HCT116 (cell line): ENCODE data around the gene GRK5. TPM values are rescaled to one million over a fixed set of nuclear protein-coding genes. Genes with fewer than 3 reads are reported as not detected.

ENCODE experiments used
- ATAC-seq: fragments of 200-7000 bp; cut with Tn5 transposase; 2 replicates; pipeline ENCODE4 v1.9.1; 2020; ENCODE audit warnings: mild to moderate bottlenecking, moderate library complexity
- BruUV-seq: library from RNA; stranded (reverse); fragments of 400-500 nt; replicated peaks from 2 replicates; lab custom pipeline; 2021; lab: Mats Ljungman, UMichigan
- CTCF ChIA-PET: fragments of 300-600 bp; sonication (Branson Sonifier 250); formaldehyde crosslinking; loops from one replicate; lab custom pipeline; 2021; ENCODE audit warnings: antibody characterized with exemption; lab: Charles Lee
- POLR2A ChIA-PET: fragments of 300-600, 350-600 bp; sonication (Branson Sonifier 250); formaldehyde crosslinking; loops from one replicate; lab custom pipeline; 2021; ENCODE audit warnings: antibody characterized with exemption; lab: Charles Lee
- RAD21 ChIA-PET, 2 experiments: fragments of 300-600 bp; sonication (Branson Sonifier 250); formaldehyde crosslinking; loops; one replicate each; lab custom pipeline; 2023; ENCODE audit warnings: low total read pairs in 2 of 2; ENCODE audit not compliant: uncharacterized antibody in 2 of 2, unreplicated experiment in 2 of 2, low non-redundant PET in 1 of 2; lab: Charles Lee
- DNase-seq: peaks from one replicate; pipeline ENCODE4 v3.0.0-alpha.2; 2010; ENCODE audit warnings: low read depth, low spot score
- H2AFZ ChIP-seq: fragments of 200-600 bp; shearing (Covaris generic), sonication (generic); 2 replicates; pipeline ENCODE4 v1.6.1; 2017; ENCODE audit warnings: low read depth, mixed run types, mixed read lengths, antibody characterized with exemption, low read length; ENCODE audit not compliant: poor library complexity, severe bottlenecking
- H3K27ac ChIP-seq: 2 replicates; pipeline ENCODE4 v1.5.1; 2012; ENCODE audit warnings: low read depth, low read length
- H3K27me3 ChIP-seq: fragments of 200-600 bp; sonication (generic); 2 replicates; pipeline ENCODE4 v1.6.1; 2016; ENCODE audit warnings: mixed run types, low read length, mixed read lengths; ENCODE audit not compliant: insufficient read depth
- H3K36me3 ChIP-seq, 2 experiments: fragments of 200-500 bp in 1 of 2; fragments of 200-600 bp in 1 of 2; sonication (Bioruptor generic) in 1 of 2; sonication (generic) in 1 of 2; 2 replicates each; pipeline versions ENCODE4 v1.5.1 to v1.6.1; 2014 to 2016; ENCODE audit warnings: low read length in 2 of 2, inconsistent platforms in 1 of 2, mixed read lengths in 1 of 2, mixed run types in 1 of 2; ENCODE audit not compliant: insufficient read depth in 2 of 2, control insufficient read depth in 1 of 2
- H3K4me1 ChIP-seq, 2 experiments: fragments of 200-600 bp in 1 of 2; sonication (generic) in 1 of 2; 2 replicates each; pipeline versions ENCODE4 v1.5.1 to v1.6.1; 2012 to 2017; ENCODE audit warnings: low read length in 2 of 2, inconsistent platforms in 1 of 2, mild to moderate bottlenecking in 1 of 2, mixed read lengths in 1 of 2, mixed run types in 1 of 2, moderate library complexity in 1 of 2; ENCODE audit not compliant: insufficient read depth in 2 of 2, control insufficient read depth in 1 of 2
- H3K4me2 ChIP-seq: fragments of 200-600 bp; sonication (generic); 2 replicates; pipeline ENCODE4 v1.6.1; 2017; ENCODE audit warnings: mixed run types, low read length, mixed read lengths
- H3K4me3 ChIP-seq, 2 experiments: fragments of 200-600 bp in 1 of 2; sonication (generic) in 1 of 2; replicated peaks in 1 of 2; 2 replicates each; pipeline ENCODE4 v1.5.1; 2011 to 2016; ENCODE audit warnings: low read length in 2 of 2, control low read depth in 1 of 2, low read depth in 1 of 2, mild to moderate bottlenecking in 1 of 2, mixed read lengths in 1 of 2, mixed run types in 1 of 2
- H3K79me2 ChIP-seq: fragments of 200-600 bp; sonication (generic); 2 replicates; pipeline ENCODE4 v1.6.1; 2017; ENCODE audit warnings: mild to moderate bottlenecking, mixed run types, low read length, moderate library complexity, mixed read lengths; ENCODE audit not compliant: insufficient read depth
- H3K9ac ChIP-seq: fragments of 200-600 bp; sonication (generic); 2 replicates; pipeline ENCODE4 v1.6.1; 2016; ENCODE audit warnings: low read length, mixed read lengths
- H3K9me2 ChIP-seq: fragments of 200-600 bp; sonication (generic), shearing (Covaris generic); 2 replicates; pipeline ENCODE4 v1.6.1; 2017; ENCODE audit warnings: mixed run types, mild to moderate bottlenecking, moderate library complexity; ENCODE audit not compliant: insufficient read depth
- H3K9me3 ChIP-seq, 2 experiments: fragments of 200-500 bp in 1 of 2; fragments of 200-600 bp in 1 of 2; sonication (Bioruptor generic) in 1 of 2; sonication (generic) in 1 of 2; 2 replicates each; pipeline ENCODE4 v1.6.1; 2014 to 2017; ENCODE audit warnings: low read length in 2 of 2, mixed read lengths in 2 of 2, inconsistent platforms in 1 of 2, low read depth in 1 of 2, mild to moderate bottlenecking in 1 of 2, mixed run types in 1 of 2, moderate library complexity in 1 of 2; ENCODE audit not compliant: control insufficient read depth in 1 of 2, insufficient read depth in 1 of 2
- H4K20me1 ChIP-seq: fragments of 200-600 bp; sonication (generic), shearing (Covaris generic); 2 replicates; pipeline ENCODE4 v1.6.1; 2017; ENCODE audit warnings: mixed run types, mild to moderate bottlenecking, moderate library complexity; ENCODE audit not compliant: insufficient read depth
- CBX3 ChIP-seq: IDR thresholded peaks from 2 replicates; pipeline ENCODE4 v1.6.1; 2012; ENCODE audit warnings: low read depth
- CEBPB ChIP-seq: IDR thresholded peaks from 2 replicates; pipeline ENCODE4 v1.6.1; 2012; ENCODE audit warnings: low read depth
- EGR1 ChIP-seq: IDR thresholded peaks from 2 replicates; pipeline ENCODE4 v1.6.1; 2012; ENCODE audit warnings: low read depth
- EZH2 ChIP-seq: fragments of 200-600 bp; sonication (generic); IDR thresholded peaks from 2 replicates; pipeline ENCODE4 v1.6.1; 2017; ENCODE audit warnings: antibody characterized with exemption, mixed run types
- FOSL1 ChIP-seq: IDR thresholded peaks from 2 replicates; pipeline ENCODE4 v1.6.1; 2012; ENCODE audit warnings: low read depth
- JUND ChIP-seq: IDR thresholded peaks from 2 replicates; pipeline ENCODE4 v1.6.1; 2012
- RAD21 ChIP-seq: IDR thresholded peaks from 2 replicates; pipeline ENCODE4 v1.6.1; 2012; ENCODE audit warnings: low read depth, mild to moderate bottlenecking
- SIN3A ChIP-seq: IDR thresholded peaks from 2 replicates; pipeline ENCODE4 v1.6.1; 2012; ENCODE audit warnings: low read depth
- SRF ChIP-seq: IDR thresholded peaks from 2 replicates; pipeline ENCODE4 v1.6.1; 2012; ENCODE audit warnings: low read depth
- TCF7L2 ChIP-seq: IDR thresholded peaks from 2 replicates; pipeline ENCODE4 v1.7.0; 2011; ENCODE audit warnings: borderline replicate concordance, inconsistent platforms; ENCODE audit not compliant: insufficient read depth, insufficient read length; ENCODE audit errors: extremely low read depth
- YY1 ChIP-seq: IDR thresholded peaks from 2 replicates; pipeline ENCODE4 v1.6.1; 2011; ENCODE audit warnings: low read length, low read depth, moderate library complexity, mild to moderate bottlenecking; ENCODE audit not compliant: insufficient replicate concordance; ENCODE audit errors: extremely low read depth
- ZBTB33 ChIP-seq: IDR thresholded peaks from 2 replicates; pipeline ENCODE4 v1.6.1; 2011; ENCODE audit warnings: mild to moderate bottlenecking, low read length, moderate library complexity; ENCODE audit not compliant: insufficient replicate concordance; ENCODE audit errors: extremely low read depth
- ZFX ChIP-seq: fragments of 450-650 bp; IDR thresholded peaks from 2 replicates; pipeline ENCODE4 v1.6.1; 2017
- intact Hi-C: fragments of 100-400 bp; cut with micrococcal nuclease; formaldehyde crosslinking; loops from 2 replicates; pipeline ENCODE4 v1.10.0; 2022
- total RNA-seq: library from RNA; stranded (reverse); gene quantifications from one replicate; pipeline ENCODE4 v1.2.1, GENCODE V29; 2021; ENCODE audit not compliant: unreplicated experiment
- TF ChIP-seq, protein P1 (sequence below): IDR thresholded peaks from 2 replicates; pipeline ENCODE4 v1.6.1; 2012
- TF ChIP-seq, protein P2 (sequence below), 3 experiments: fragments of 200-600 bp in 1 of 3; sonication (generic) in 1 of 3; IDR thresholded peaks in 2 of 3; conservative IDR thresholded peaks in 1 of 3; 2 replicates each; pipeline ENCODE4 v1.5.1; 2012 to 2017; ENCODE audit warnings: low read depth in 2 of 3, low read length in 2 of 3, antibody characterized with exemption in 1 of 3, borderline replicate concordance in 1 of 3, control low read depth in 1 of 3, mild to moderate bottlenecking in 1 of 3, mixed read lengths in 1 of 3, mixed run types in 1 of 3, moderate library complexity in 1 of 3; ENCODE audit not compliant: insufficient read depth in 1 of 3

The GRK5 gene
- total RNA-seq, 1 experiment from 2014 or later: 7.3 TPM

DNA sequence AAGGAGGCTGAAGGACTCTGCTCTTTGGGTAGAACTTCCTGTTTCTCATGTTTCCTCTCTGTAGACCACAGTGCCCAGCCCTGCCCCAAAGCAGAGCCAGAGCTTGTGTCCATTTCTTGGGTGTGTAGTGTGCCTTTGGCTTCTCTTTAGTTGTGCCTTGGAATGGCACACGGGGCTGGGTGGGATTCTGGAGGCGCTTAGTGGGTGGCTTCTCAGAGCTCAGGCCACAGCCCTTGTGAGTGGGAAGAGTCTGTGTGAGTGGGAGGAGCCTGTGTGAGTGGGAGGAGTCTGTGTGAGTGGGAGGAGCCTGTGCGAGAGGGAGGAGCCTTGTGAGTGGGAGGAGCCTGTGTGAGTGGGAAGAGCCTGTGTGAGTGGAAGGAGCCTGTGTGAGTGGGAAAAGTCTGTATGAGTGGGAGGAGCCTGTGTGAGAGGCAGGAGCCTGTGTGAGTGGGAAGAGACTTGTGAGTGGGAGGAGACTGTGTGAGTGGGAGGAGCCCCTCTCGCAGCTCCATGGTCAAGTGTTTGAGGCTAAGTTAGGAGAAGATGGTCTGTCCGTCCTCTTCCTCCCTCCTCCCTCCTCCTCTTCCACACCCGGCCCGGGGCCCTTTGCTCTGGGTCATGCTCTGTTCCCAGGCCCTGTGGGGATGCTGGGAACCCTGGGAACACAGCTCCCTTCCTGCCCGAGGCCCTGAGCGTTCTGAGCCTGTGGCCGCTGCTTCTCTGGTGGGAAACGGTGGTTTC, 153.0 kb downstream of the GRK5 start:
- Histone ChIP-seq H3K9me2 (no peaks in the 10 kb centered on the region), H2AFZ (no peak overlapping the region), H3K36me3 (no peaks in the 10 kb centered on the region), H3K9me3 (peaks cover 0 to 25% of the 10 kb centered on the region in 2 experiments; a peak in 2 of 4 replicates), H4K20me1 (no peaks in the 10 kb centered on the region), H3K4me2 (no peak overlapping the region), H3K9ac (no peak overlapping the region), H3K79me2 (no peaks in the 10 kb centered on the region), H3K4me3 (no peak overlapping the region), H3K4me1 (no peaks in the 10 kb centered on the region), H3K27ac (no peak overlapping the region), H3K27me3 (no peaks in the 10 kb centered on the region)
- TF ChIP-seq EGR1 (no peak), FOSL1 (no peak), SRF (no peak), YY1 (no peak), EZH2 (no peak), CBX3 (no peak), RAD21 (no peak)
- RAD21 ChIA-PET: no interaction called here
- intact Hi-C loops: no loop called here
- ATAC-seq (peak; percentile 83), DNase-seq (no peak)
- POLR2A ChIA-PET: no interaction called here
- CTCF ChIA-PET: no interaction called here
- BruUV-seq: no TSS peak

- Histone ChIP-seq H3K9ac (no peak overlapping the region), H3K4me2 (no peak overlapping the region), H3K27ac (no peak overlapping the region), H3K79me2 (no peaks in the 10 kb centered on the region), H3K36me3 (no peaks in the 10 kb centered on the region), H3K27me3 (no peaks in the 10 kb centered on the region), H2AFZ (no peak overlapping the region), H3K4me3 (no peak overlapping the region), H3K4me1 (no peaks in the 10 kb centered on the region), H3K9me3 (peaks cover 0 to 19% of the 10 kb centered on the region in 2 experiments; a peak in 2 of 4 replicates), H4K20me1 (no peaks in the 10 kb centered on the region), H3K9me2 (no peaks in the 10 kb centered on the region)
- ChIA-PET POLR2A (no interaction called here), CTCF (no interaction called here), RAD21 (no interaction called here)
- ATAC-seq (no peak), DNase-seq (no peak)
- intact Hi-C loops: no loop called here
- TF ChIP-seq ZBTB33 (no peak), TCF7L2 (no peak), EGR1 (no peak), SIN3A (no peak), JUND (no peak), ZFX (no peak), CEBPB (no peak)
- TF ChIP-seq, protein P1, sequence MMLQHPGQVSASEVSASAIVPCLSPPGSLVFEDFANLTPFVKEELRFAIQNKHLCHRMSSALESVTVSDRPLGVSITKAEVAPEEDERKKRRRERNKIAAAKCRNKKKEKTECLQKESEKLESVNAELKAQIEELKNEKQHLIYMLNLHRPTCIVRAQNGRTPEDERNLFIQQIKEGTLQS: no peak
- TF ChIP-seq, protein P2, sequence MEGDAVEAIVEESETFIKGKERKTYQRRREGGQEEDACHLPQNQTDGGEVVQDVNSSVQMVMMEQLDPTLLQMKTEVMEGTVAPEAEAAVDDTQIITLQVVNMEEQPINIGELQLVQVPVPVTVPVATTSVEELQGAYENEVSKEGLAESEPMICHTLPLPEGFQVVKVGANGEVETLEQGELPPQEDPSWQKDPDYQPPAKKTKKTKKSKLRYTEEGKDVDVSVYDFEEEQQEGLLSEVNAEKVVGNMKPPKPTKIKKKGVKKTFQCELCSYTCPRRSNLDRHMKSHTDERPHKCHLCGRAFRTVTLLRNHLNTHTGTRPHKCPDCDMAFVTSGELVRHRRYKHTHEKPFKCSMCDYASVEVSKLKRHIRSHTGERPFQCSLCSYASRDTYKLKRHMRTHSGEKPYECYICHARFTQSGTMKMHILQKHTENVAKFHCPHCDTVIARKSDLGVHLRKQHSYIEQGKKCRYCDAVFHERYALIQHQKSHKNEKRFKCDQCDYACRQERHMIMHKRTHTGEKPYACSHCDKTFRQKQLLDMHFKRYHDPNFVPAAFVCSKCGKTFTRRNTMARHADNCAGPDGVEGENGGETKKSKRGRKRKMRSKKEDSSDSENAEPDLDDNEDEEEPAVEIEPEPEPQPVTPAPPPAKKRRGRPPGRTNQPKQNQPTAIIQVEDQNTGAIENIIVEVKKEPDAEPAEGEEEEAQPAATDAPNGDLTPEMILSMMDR (IDR thresholded peaks at IDR 0.05 in 2 of 3, conservative IDR thresholded peaks at IDR 0.05 in 1 of 3; ENCODE audit: borderline replicate concordance in 1 of 3, insufficient read depth in 1 of 3, low read depth in 2 of 3, low read length in 2 of 3): no peak
- BruUV-seq: no TSS peak
Observed at GRCh38 chr10:119361037-119361436, 153.7 kb downstream of the GRK5 start.
